Measurements from ENCODE around the gene GRM1. TPM values are rescaled to one million over a fixed set of nuclear protein-coding genes. Genes with fewer than 3 reads are reported as not detected.
"Not testable (repeated sequence)": the region's sequence is repeated elsewhere in the genome, so short reads cannot be mapped to it uniquely, and the experiment has no call there.

Gene GRM1
- polyA plus RNA-seq, 1 experiment: 0.02 TPM

DNA sequence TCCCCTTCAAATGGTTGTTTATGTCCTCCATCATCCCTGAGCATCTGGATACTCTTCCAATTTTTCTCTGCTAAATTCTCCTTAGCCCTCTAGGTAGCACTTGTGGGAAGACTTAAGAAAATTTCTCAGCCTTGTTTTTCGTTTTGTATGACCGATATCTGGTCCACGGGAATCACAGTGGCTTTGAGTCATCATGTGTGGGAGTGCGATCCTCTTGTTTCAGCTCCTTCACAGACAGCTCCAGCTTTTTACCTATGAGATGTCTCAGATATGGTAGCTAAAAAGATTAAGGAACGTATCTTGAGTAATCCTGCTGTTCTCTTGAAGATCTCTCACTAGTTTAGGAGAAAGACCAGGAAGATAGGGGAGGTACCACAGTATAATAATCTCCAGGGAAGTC is 196.1 kb downstream of the GRM1 start:
- Histone ChIP-seq H3K27me3 (ENCODE audit: control insufficient read depth, insufficient read depth, low read length) (no peaks in the 10 kb centered on the region), H3K36me3 (ENCODE audit: control insufficient read depth, insufficient read depth, low read length) (no peaks in the 10 kb centered on the region), H3K4me3 (ENCODE audit: low read depth, low read length) (no peak overlapping the region)
- TF ChIP-seq, protein P1, sequence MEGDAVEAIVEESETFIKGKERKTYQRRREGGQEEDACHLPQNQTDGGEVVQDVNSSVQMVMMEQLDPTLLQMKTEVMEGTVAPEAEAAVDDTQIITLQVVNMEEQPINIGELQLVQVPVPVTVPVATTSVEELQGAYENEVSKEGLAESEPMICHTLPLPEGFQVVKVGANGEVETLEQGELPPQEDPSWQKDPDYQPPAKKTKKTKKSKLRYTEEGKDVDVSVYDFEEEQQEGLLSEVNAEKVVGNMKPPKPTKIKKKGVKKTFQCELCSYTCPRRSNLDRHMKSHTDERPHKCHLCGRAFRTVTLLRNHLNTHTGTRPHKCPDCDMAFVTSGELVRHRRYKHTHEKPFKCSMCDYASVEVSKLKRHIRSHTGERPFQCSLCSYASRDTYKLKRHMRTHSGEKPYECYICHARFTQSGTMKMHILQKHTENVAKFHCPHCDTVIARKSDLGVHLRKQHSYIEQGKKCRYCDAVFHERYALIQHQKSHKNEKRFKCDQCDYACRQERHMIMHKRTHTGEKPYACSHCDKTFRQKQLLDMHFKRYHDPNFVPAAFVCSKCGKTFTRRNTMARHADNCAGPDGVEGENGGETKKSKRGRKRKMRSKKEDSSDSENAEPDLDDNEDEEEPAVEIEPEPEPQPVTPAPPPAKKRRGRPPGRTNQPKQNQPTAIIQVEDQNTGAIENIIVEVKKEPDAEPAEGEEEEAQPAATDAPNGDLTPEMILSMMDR (IDR thresholded peaks at IDR 0.05; ENCODE audit: insufficient read depth, low read depth, low read length): no peak
- POLR2A ChIA-PET: no interaction called here
- DNase-seq (ENCODE audit: low read depth): no peak
- CTCF ChIA-PET: no interaction called here

DNA sequence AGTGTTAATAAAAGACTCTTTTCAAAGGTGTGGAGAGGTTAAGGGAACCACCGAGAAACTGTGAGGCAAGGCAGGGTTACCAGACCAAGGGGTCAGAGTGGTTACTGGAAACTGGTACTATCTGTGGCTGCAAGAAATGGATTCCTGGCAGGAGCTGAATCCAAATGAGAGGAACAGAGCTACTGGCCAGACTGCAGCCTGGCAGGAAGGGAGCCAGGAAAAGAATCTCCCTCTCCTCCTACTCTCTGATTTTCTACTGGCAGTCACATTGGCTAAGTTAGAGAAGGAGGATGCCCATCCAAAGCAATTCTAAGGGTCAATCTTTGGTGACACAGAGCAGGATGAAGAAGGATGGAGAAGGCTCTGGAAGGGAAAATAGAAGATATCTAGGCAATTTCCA is 211.5 kb downstream of the GRM1 start:
- Histone ChIP-seq H3K36me3 (ENCODE audit: control insufficient read depth, insufficient read depth, low read length) (no peaks in the 10 kb centered on the region), H3K27me3 (ENCODE audit: control insufficient read depth, insufficient read depth, low read length) (no peaks in the 10 kb centered on the region), H3K4me3 (ENCODE audit: low read depth, low read length) (no peak overlapping the region)
- no peak for DNase-seq (ENCODE audit: low read depth)
- ChIA-PET POLR2A (no interaction called here), CTCF (no interaction called here)
- TF ChIP-seq, protein P1 (IDR thresholded peaks at IDR 0.05; ENCODE audit: insufficient read depth, low read depth, low read length): no peak

DNA sequence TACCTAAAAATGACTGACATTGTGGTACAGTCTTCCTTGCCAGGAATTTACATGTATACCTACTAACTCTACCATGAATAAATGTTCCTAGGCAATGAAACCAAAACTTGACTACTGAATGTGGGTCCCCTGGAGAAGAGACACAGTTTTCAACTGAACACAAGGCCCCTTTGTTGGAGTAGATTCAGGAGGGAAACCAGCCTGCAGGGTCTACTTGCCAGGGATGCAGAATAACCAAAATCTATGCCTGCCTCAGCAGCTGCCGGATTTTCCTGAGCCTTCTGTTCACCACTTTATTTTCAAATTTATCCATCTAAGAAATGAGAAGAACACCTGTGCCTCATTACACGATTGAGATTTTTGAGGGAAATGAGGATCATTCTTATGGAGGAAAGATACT is 211.9 kb downstream of the GRM1 start:
- no peaks in the 10 kb centered on the region for H3K27me3 ChIP-seq (ENCODE audit: control insufficient read depth, insufficient read depth, low read length)
- no peaks in the 10 kb centered on the region for H3K36me3 ChIP-seq (ENCODE audit: control insufficient read depth, insufficient read depth, low read length)
- DNase-seq (ENCODE audit: low read depth): no peak
- H3K4me3 ChIP-seq (ENCODE audit: low read depth, low read length): no peak overlapping the region
- ChIA-PET CTCF (no interaction called here), POLR2A (no interaction called here)
- TF ChIP-seq, protein P1 (IDR thresholded peaks at IDR 0.05; ENCODE audit: insufficient read depth, low read depth, low read length): no peak

DNA sequence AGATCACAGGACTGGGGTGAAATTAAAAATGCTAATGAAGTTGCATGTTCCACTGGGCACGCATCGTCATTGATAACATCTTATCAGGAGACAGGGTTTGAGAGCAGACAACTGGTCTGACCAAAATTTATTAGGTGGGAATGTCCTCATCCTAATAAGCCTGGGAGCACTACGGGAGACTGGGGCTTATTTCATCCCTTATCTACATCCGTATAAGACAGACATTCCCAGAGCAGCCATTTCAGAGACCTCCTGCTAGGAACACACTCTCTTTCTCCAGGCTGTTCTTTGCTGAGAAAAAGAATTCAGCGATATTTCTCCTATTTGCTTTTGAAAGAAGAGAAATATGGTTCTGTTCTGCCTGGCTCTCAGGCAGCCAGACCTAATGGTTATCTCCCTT is 214.8 kb downstream of the GRM1 start:
- H3K4me3 ChIP-seq (ENCODE audit: low read depth, low read length); POLR2A ChIA-PET; H3K27me3 ChIP-seq (ENCODE audit: control insufficient read depth, insufficient read depth, low read length): not testable (repeated sequence)

DNA sequence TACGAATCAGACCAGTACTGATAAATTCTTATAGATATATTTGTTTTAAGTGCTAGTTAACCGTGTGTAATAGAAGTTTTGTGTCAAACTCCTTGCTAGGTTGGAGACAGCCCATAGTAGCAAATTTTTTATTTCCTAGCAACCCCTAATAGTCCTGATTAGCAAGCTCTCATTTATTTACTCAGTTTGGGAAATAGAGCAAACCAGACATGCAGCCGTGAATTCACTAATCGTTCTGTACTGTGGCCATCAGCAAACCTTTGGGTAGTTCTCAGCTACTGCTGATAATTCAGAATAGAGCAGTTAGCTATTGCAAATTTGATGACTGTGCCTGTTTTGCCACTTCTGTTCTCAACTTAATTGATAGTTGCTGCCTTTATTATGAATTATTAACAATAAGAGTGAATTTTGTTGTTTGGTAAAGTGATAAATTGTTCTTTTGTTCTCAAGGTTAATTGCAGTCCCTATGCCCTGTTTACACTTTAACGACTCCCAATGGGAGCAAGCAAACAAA is 215.8 kb downstream of the GRM1 start:
- CTCF ChIA-PET: no interaction called here
- TF ChIP-seq, protein P1 (IDR thresholded peaks at IDR 0.05; ENCODE audit: insufficient read depth, low read depth, low read length): no peak
- no peaks in the 10 kb centered on the region for H3K27me3 ChIP-seq (ENCODE audit: control insufficient read depth, insufficient read depth, low read length)
- H3K36me3 ChIP-seq (ENCODE audit: control insufficient read depth, insufficient read depth, low read length): no peaks in the 10 kb centered on the region
- H3K4me3 ChIP-seq (ENCODE audit: low read depth, low read length): no peak overlapping the region
- no peak for DNase-seq (ENCODE audit: low read depth)
- POLR2A ChIA-PET: no interaction called here

More for the DNA sequence above, 214.8 kb downstream of the GRM1 start:
- DNase-seq (ENCODE audit: low read depth); CTCF ChIA-PET; H3K36me3 ChIP-seq (ENCODE audit: control insufficient read depth, insufficient read depth, low read length): not testable (repeated sequence)

DNA sequence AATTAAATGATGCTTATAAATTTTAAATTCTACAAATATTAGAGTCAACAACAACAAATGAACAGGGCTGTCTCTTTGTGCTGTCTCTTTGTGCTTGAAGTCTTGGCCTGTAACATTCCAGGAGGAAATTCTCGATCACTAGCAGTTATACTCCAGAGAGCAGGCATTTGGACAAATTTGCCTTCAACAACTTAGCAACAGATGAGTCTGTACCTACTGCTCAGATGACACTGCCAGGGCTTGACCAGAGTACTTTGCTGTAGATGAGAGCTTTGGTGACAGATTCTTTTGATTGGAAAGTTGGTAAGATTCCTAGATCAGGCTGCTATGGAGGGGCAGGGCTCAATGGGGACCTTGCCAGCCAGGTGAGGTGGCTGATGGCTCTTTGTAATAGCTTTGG is 217.2 kb downstream of the GRM1 start:
- Histone ChIP-seq H3K27me3 (ENCODE audit: control insufficient read depth, insufficient read depth, low read length) (no peaks in the 10 kb centered on the region), H3K4me3 (ENCODE audit: low read depth, low read length) (no peak overlapping the region), H3K36me3 (ENCODE audit: control insufficient read depth, insufficient read depth, low read length) (no peaks in the 10 kb centered on the region)
- ChIA-PET POLR2A (no interaction called here), CTCF (interaction anchor here (1.0 kb wide), 1 partner anchor 11 kb away, joined by 3 read pairs; no protein-coding TSS in a partner anchor)
- DNase-seq (ENCODE audit: low read depth): no peak
- TF ChIP-seq, protein P1 (IDR thresholded peaks at IDR 0.05; ENCODE audit: insufficient read depth, low read depth, low read length): no peak

Measured in BJ (cell line).